GM12878 (cell line): ENCODE data around the gene MAGI1. TPM values are rescaled to one million over a fixed set of nuclear protein-coding genes. Genes with fewer than 3 reads are reported as not detected.

Experiments used
- ATAC-seq: fragments of 200-7000 bp; cut with Tn5 transposase; 3 replicates; pipeline ENCODE4 v1.9.1; 2020; ENCODE audit warnings: mild to moderate bottlenecking, moderate library complexity
- BruUV-seq: library from RNA; stranded (reverse); fragments of 400-500 nt; replicated peaks from 2 replicates; lab custom pipeline; 2021; lab: Mats Ljungman, UMichigan
- CTCF ChIA-PET: fragments of 300-600 bp; sonication (Branson Sonifier 250); formaldehyde crosslinking; extraction: SDS; loops from one replicate; lab custom pipeline; 2021; ENCODE audit warnings: inconsistent platforms; lab: Yijun Ruan, JAX
- POLR2A ChIA-PET: fragments of 350-600 bp; formaldehyde crosslinking; extraction: SDS; loops from one replicate; lab custom pipeline; 2021; ENCODE audit warnings: inconsistent platforms; lab: Charles Lee
- RAD21 ChIA-PET: fragments of 300-600 bp; sonication (Branson Sonifier 250); formaldehyde crosslinking; loops from one replicate; lab custom pipeline; 2023; ENCODE audit warnings: antibody characterized with exemption; ENCODE audit not compliant: unreplicated experiment; lab: Charles Lee
- SMC1A ChIA-PET: fragments of 300-600 bp; sonication (Branson Sonifier 250); formaldehyde crosslinking; loops from one replicate; lab custom pipeline; 2023; ENCODE audit not compliant: unreplicated experiment, uncharacterized antibody; lab: Charles Lee
- DNase-seq: peaks from one replicate; pipeline ENCODE4 v3.0.0-alpha.2; 2011; ENCODE audit warnings: low read depth, low spot score
- FAIRE-seq: peaks from 3 replicates; lab custom pipeline; 2011; peaks lifted over from hg19 to GRCh38; lab: Jason Lieb, UNC
- H2AFZ ChIP-seq: 2 replicates; pipeline ENCODE4 v1.6.0; 2011; ENCODE audit warnings: low read depth, low read length, control low read depth; ENCODE audit not compliant: control insufficient read depth
- H3K27ac ChIP-seq: 2 replicates; pipeline ENCODE4 v1.5.1; 2011; ENCODE audit warnings: control low read depth; ENCODE audit not compliant: control insufficient read depth, insufficient read depth
- H3K27me3 ChIP-seq, 2 experiments: replicated peaks in 1 of 2; 2 replicates each; pipeline versions ENCODE4 v1.6.0 to v1.6.1; 2011; ENCODE audit warnings: low read length in 1 of 2; ENCODE audit not compliant: control insufficient read depth in 2 of 2, insufficient read depth in 2 of 2
- H3K36me3 ChIP-seq, 2 experiments: 2 replicates each; pipeline ENCODE4 v1.5.1; 2011; ENCODE audit warnings: low read length in 1 of 2; ENCODE audit not compliant: control insufficient read depth in 2 of 2, insufficient read depth in 2 of 2
- H3K4me1 ChIP-seq: 2 replicates; pipeline ENCODE4 v1.6.1; 2011; ENCODE audit warnings: mild to moderate bottlenecking, low read length, moderate library complexity, mixed read lengths; ENCODE audit not compliant: control insufficient read depth, insufficient read depth
- H3K4me2 ChIP-seq: 2 replicates; pipeline ENCODE4 v1.6.0; 2011; ENCODE audit warnings: control low read depth; ENCODE audit not compliant: control insufficient read depth, insufficient read depth
- H3K4me3 ChIP-seq: fragments of 200-600 bp; sonication (generic); 2 replicates; pipeline ENCODE4 v1.5.1; 2016
- H3K79me2 ChIP-seq: 2 replicates; pipeline ENCODE4 v1.6.0; 2011; ENCODE audit warnings: low read length; ENCODE audit not compliant: control insufficient read depth, insufficient read depth
- H3K9ac ChIP-seq: 2 replicates; pipeline ENCODE4 v1.8.0; 2011; ENCODE audit warnings: low read length, control low read depth, mixed read lengths; ENCODE audit not compliant: control insufficient read depth, insufficient read depth
- H3K9me3 ChIP-seq: replicated peaks from 3 replicates; pipeline ENCODE4 v1.5.1; 2011; ENCODE audit warnings: mild to moderate bottlenecking, low read length; ENCODE audit not compliant: control insufficient read depth, insufficient read depth
- H4K20me1 ChIP-seq: 2 replicates; pipeline ENCODE4 v1.6.0; 2011; ENCODE audit not compliant: control insufficient read depth, insufficient read depth
- ATF2 ChIP-seq: IDR thresholded peaks from 2 replicates; pipeline ENCODE4 v1.6.1; 2012; ENCODE audit warnings: low read length, inconsistent platforms
- BCL11A ChIP-seq: IDR thresholded peaks from 2 replicates; pipeline ENCODE4 v1.6.1; 2011; ENCODE audit warnings: low read depth, low read length
- BHLHE40 ChIP-seq, 2 experiments: fragments of 450-650 bp in 1 of 2; IDR thresholded peaks; 2 replicates each; pipeline ENCODE4 v1.6.1; 2011 to 2017; ENCODE audit warnings: low read depth in 2 of 2, borderline replicate concordance in 1 of 2, improper control_type of control experiment in 1 of 2, low read length in 1 of 2, mild to moderate bottlenecking in 1 of 2
- IKZF1 ChIP-seq: fragments of 450-650 bp; conservative IDR thresholded peaks from 2 replicates; pipeline ENCODE4 v1.6.1; 2017; ENCODE audit warnings: antibody characterized with exemption, mild to moderate bottlenecking
- PKNOX1 ChIP-seq: fragments of 450-650 bp; IDR thresholded peaks from 2 replicates; pipeline ENCODE4 v1.6.1; 2016; ENCODE audit warnings: mild to moderate bottlenecking
- WGBS: methylation state at CpG from one replicate; pipeline ENCODE4 v1.1.6; 2016; ENCODE audit warnings: low lambda C conversion rate; ENCODE audit not compliant: insufficient replicate concordance, insufficient coverage; ENCODE audit errors: missing lambda C conversion rate; 5-methylcytosine and 5-hydroxymethylcytosine counted together
- in situ Hi-C: fragments of 300-500 bp; cut with MboI; formaldehyde crosslinking; loops from 9 replicates; pipeline ENCODE4 v1.14.3; 2018; ENCODE audit warnings: mixed read lengths
- intact Hi-C: fragments of 100-400 bp; cut with micrococcal nuclease; formaldehyde crosslinking; loops from one replicate; pipeline ENCODE4 v1.14.2; 2022; ENCODE audit not compliant: unreplicated experiment
- polyA plus RNA-seq, 11 experiments: library from polyadenylated mRNA; depleted of rRNA in 4 of 11; unstranded in 6 of 11; stranded (reverse) in 5 of 11; fragments of >200 nt; fragmentation: Nextera tagmentation in 4 of 11; fragmentation: Illumina TruSeq in 1 of 11; extraction: Ambion mirVana in 4 of 11; extraction: Trizol in 1 of 11; gene quantifications; 1 replicate in 1 of 11; 2 replicates in 10 of 11; pipeline versions ENCODE4 v1.2.1 to v1.2.3, GENCODE V29; 2011 to 2016; ENCODE audit warnings: inconsistent platforms in 2 of 11, missing spikeins in 2 of 11, low read depth in 1 of 11
- total RNA-seq, 4 experiments: library from RNA; depleted of rRNA in 3 of 4; stranded (reverse); fragments of >200 nt in 3 of 4; fragmentation: Illumina TruSeq in 1 of 4; extraction: Trizol in 1 of 4; gene quantifications; 2 replicates each; pipeline versions ENCODE4 v1.2.1 to v1.2.3, GENCODE V29; 2013 to 2021

Gene MAGI1
- total and polyA plus RNA-seq, 10 of the 15 experiments (the other 5 are each of a cell fraction or from before 2014, with no cell fraction given) = 0.02 to 3.3 (median 0.29) TPM; not detected in 1

GRCh38 chr3:66083784-66084213, 45.1 kb upstream of the MAGI1 start (continued):
- TF ChIP-seq PKNOX1 = no peak
- no peak for TF ChIP-seq BHLHE40 (IDR thresholded peaks at IDR 0.05; ENCODE audit: borderline replicate concordance in 1 of 2, low read depth in 2 of 2, low read length in 1 of 2)
- TF ChIP-seq IKZF1 = no peak

GRCh38 chr3:66083096-66083678, 44.5 kb upstream of the MAGI1 start:
- H2AFZ ChIP-seq = no peak overlapping the region
- no peak overlapping the region for H3K4me3 ChIP-seq
- SMC1A ChIA-PET = no interaction called here
- no peaks in the 10 kb centered on the region for H3K27me3 ChIP-seq
- CTCF ChIA-PET = no interaction called here
- RAD21 ChIA-PET = no interaction called here
- no peak for FAIRE-seq
- intact Hi-C loops = no loop called here
- POLR2A ChIA-PET = no interaction called here
- H3K4me1 ChIP-seq = no peaks in the 10 kb centered on the region
- no peaks in the 10 kb centered on the region for H3K79me2 ChIP-seq
- no peak overlapping the region for H3K9ac ChIP-seq
- no peaks in the 10 kb centered on the region for H4K20me1 ChIP-seq
- ATAC-seq = no peak
- no peak for DNase-seq
- no peaks in the 10 kb centered on the region for H3K9me3 ChIP-seq
- no peak overlapping the region for H3K27ac ChIP-seq
- TF ChIP-seq BCL11A (no peak), ATF2 (no peak)
- no peaks in the 10 kb centered on the region for H3K36me3 ChIP-seq
- in situ Hi-C loops = no loop called here
- no peak overlapping the region for H3K4me2 ChIP-seq
- no TSS peak for BruUV-seq
- WGBS = 3% methylated on average over 5 of the region's 5 CpGs
